HG02763 (cell line): ENCODE data around the gene AEBP1.

Source experiments
- ATAC-seq: cut with Tn5 transposase; IDR thresholded peaks from one replicate; pipeline ENCODE4 v1.9.1; 2021; ENCODE audit warnings: mild to moderate bottlenecking, moderate library complexity; ENCODE audit not compliant: unreplicated experiment

Gene AEBP1

GRCh38 chr7:44139311-44140010 lies 35.3 kb downstream of the AEBP1 start:
- ATAC-seq, result no peak

DNA sequence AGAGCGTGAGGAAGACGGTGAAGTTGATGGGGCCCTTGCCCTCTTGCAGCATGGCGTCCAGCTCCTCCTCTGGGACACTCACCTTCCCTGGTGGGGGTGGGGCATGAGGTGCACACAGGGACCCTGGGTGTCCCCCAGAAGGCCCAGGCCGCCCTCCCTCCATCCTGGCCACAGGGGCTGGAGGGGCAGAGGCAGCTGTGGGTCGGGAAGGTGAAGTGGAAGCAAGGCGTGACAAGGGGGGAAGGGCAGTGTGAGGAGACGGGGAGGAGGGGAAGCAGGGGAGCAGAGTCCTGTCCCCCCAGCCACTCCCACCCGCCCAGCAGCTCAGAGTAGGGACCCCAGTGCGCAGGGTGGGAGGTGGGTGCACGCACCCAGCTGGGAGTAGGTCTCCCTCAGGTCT lies 36.2 kb downstream of the AEBP1 start:
- ATAC-seq, result no peak

- no peak for ATAC-seq
Observed at GRCh38 chr7:44141221-44141850, 37.2 kb downstream of the AEBP1 start, which contains the start of gene MYL7. Gene MYL7, minus strand, starts transcription at chr7:44141332. Its CDS starts 27 bp downstream, at chr7:44141305.

- no peak for ATAC-seq
Observed at GRCh38 chr7:44142028-44142427, 37.9 kb downstream of the AEBP1 start.

- no peak for ATAC-seq
Observed at GRCh38 chr7:44143646-44144250, 39.6 kb downstream of the AEBP1 start.

DNA sequence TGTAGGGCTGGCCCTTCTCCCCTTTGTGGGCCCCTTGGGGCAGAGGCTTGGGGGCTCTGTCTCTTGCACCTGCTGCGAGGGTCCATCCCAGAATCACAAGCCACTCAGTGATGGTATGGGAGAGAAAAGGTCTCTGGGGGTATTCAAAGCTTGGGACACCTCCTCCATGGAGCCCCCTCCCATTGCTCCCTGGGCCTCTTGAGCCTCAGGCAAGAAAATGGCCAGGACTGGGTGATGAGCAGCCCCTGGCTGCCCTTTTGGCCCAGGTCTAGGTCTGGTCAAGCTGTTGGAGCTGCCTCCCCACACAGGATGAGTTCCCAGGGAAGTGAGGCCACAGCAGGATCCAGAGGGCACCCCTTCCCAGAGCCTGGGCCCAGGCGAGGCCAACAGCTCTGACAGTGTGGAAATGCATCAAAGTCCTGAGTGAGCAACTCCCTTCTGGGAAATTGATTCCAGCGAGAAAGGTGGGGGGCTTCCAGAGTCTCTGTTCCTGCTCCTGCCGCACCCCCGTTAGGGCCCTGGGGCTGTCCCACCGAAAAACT lies 40.4 kb downstream of the AEBP1 start:
- no peak for ATAC-seq

DNA sequence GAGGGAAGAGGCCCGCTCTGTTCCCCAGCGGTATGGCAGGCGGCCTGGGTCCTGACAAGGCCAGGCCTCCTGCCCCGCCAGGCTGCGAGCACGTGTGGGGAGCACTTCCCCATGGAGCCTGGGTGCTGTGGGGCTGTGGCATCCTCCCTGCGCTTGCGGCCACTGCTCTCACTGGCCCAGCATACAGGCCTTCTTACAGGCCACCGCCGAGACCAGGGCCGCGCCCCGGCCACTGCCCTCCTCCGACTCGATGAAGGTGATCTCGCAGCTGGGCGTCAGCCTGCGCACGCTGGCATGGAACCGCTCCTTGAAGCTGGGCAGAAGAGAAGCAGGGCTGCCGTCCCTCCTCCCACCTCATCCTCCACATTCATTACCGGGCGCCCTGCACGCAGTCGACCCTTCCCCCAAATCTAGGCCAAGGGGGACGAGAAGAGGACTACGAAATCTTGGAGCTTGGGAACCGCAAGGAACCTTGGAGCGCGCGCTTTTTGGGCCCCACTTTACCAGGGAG lies 40.9 kb downstream of the AEBP1 start:
- ATAC-seq, result no peak

GRCh38 chr7:44145479-44145968 lies 41.4 kb downstream of the AEBP1 start:
- ATAC-seq, result no peak

DNA sequence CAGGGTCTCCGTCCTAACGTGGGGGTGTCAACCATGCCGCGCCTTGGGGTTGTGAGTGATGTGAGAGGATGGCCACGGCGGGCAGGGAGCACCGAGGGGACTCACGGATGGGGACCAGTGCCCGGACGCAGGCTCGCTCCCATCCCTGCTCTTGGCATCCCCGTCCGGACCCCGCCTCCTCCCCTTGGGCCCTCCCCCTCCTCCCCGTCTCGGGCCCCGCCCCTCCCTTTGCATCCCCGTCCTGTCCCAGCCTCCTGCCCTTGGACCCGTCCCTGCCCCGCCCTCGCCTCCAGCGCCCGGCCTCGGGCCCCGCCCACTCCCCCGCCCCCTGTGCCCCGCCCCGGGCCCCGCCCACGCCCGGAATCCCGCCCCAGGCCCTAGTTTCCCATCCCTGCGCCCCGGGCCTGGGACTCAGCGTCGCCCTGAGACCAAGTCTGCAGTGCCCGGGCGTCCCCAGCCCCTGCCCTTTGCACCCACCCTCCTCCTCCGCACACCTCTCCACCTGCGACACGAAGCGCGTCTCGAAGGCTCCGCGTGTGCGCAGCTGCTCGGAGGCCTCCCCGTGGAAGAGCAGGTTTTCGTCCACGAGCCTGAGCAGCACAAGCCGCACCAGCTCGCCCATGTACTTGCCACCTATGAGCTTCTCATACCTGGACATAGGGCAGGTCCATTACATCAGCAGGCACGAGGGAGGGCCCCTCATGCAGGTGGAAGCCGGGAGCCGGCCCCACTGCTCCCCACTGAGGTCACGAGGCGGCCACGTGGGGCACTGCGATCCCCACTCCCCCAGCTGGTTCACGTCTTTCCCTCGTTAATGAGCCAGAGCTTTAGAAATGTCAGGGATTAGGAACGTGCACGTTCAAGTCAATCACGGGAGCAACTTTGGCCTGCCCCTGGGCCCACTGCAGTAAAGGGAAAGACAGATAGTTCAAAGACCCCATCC lies 42.1 kb downstream of the AEBP1 start:
- no peak for ATAC-seq

GRCh38 chr7:44147026-44147991 lies 43.2 kb downstream of the AEBP1 start:
- no peak for ATAC-seq

GRCh38 chr7:44148166-44148565 lies 44.0 kb downstream of the AEBP1 start:
- ATAC-seq, result no peak

DNA sequence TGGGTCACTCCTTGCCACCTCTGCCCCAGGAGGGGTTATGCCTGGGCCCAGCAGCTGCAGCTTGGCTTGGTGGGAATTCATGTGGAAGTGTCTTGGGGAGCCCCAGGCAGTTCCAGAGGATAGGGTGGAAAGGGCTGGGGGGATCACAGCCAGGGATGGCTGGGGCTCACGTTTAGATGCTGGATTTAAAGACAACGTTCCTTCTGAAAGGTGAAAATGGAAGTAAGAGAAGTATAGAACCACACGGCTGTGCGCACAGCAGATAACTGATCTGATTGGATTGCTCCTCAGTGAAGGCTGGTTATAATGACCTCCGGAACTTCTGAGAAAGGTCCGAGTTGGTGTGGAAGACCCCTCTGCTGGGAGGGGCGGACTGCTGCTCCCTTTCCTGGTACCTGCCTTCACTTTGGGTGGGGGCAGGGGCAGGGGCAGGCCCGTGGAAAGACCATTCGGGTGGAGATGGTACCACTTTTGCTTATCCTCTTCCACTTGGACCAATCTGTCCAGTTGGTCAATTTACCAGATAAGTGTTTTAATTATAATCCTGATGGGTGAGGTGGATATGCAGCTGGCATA lies 44.9 kb downstream of the AEBP1 start:
- no peak for ATAC-seq

DNA sequence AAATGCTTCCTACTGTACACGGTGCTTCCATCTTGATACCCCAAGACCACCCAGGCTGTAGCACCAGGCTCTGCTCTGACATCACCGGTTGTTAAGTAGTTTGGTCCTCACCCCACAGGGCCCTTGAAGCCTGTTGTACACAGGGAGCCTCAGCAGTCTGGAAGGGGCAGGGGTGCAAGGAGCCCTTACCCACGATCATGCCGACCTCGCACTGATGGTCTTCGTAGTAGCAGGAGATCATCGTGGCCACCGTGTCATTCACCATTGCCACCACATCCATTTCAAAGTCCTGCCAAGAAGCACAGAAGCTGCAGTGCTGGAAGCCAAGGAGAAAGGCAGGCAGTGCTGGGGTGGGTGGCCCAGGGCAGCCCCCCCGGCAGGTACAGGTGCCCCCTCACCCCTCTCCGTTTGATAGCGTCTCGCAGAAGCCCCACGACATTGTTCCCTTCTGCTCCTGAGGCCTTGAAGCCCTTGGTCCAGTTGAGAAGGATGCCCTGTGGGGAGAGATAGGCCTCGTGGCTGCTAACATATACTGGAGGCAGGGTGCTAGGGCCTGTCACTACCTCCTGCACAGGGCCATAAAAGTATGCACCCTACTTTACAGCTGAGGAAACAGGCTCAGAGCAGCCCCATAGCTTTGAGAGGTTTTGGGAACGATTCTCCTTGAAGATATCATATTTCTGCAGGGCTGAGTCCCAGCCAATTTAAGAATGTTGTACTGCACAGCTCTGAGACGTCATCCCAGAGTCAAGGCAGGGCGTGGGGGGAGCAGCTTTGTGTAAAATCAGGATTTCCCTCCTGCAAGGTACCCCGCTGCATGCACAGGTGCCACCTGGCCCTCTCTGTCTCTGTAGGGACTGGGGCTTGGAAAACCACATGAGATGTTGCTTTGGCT lies 45.7 kb downstream of the AEBP1 start:
- ATAC-seq, result no peak

- ATAC-seq, result no peak
Observed at GRCh38 chr7:44150466-44150832, 46.3 kb downstream of the AEBP1 start.

DNA sequence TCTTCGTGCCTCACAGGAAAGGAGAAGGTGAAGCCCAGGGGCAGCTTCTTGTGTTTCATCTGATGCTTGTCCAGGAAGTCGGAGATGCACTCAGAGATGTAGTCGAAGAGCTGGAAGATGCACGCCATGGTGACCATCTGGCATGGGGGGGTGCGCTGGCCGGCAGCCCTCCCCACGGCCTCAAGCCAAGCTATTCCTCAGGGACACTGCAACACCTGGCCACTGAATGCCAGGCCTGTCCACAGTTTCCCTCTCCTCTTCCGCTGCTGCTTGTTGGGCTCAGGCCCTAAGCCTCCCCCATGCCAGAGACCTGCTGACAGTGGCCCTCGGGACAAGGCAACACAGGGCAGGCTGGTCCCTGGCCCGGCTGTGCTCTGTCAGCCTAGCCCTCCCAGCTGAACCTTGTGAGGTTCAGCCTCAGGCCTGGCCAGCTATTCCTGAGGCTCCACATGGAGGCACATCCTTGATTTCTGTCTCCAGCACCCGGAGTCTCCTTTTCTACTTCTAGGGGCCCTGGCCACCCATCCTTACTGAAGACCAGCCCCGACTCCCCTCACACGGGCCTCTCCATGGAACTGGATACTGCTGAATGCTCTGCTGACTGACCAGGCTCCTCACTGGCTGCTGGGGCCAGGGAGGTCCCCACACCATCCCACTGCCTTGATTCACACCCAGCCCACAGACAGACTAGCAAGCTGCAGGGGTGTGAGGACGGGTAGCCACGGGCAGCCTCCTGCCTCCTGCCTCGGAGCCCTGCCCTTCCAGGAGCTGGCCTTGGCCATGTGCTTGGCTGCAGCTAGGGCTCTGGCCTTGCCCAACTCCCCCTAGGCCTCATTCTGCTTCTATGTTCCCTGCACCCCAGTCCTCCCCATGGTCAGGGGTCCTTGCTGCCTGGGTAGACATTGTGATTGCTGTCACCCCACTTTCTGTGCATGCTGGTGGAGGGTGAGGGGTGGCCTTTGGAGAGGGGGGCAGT lies 47.1 kb downstream of the AEBP1 start:
- no peak for ATAC-seq

- ATAC-seq, result no peak
Observed at GRCh38 chr7:44151956-44152355, 47.8 kb downstream of the AEBP1 start.
